Kidney (tissue), 14 donors: ENCODE measurements around the gene OGFR. TPM values are rescaled to one million over a fixed set of nuclear protein-coding genes. Genes with fewer than 3 reads are reported as not detected.

Experiments
- DNase-seq, 5 donors: peaks; one replicate each; pipeline ENCODE4 v3.0.0-alpha.2; 2013 to 2020
- FAIRE-seq: peaks from 2 replicates; lab custom pipeline; 2012; peaks lifted over from hg19 to GRCh38; lab: Jason Lieb, UNC
- H3K27ac ChIP-seq, 2 donors: one replicate each; pipeline ENCODE4 v1.7.0; 2013; ENCODE audit warnings: low read depth in 2 of 2, low read length in 2 of 2, inconsistent platforms in 1 of 2
- H3K27me3 ChIP-seq: one replicate; pipeline ENCODE4 v1.7.1; 2013; ENCODE audit warnings: low read length, inconsistent platforms; ENCODE audit not compliant: control insufficient read depth, insufficient read depth
- H3K36me3 ChIP-seq, 3 donors: one replicate each; pipeline versions ENCODE4 v1.7.0 to v1.7.1; 2013; ENCODE audit warnings: low read length in 3 of 3, control low read depth in 1 of 3, inconsistent platforms in 1 of 3; ENCODE audit not compliant: insufficient read depth in 3 of 3, control insufficient read depth in 2 of 3
- H3K4me1 ChIP-seq, 3 donors: one replicate each; pipeline versions ENCODE4 v1.7.0 to v1.7.1; 2013; ENCODE audit warnings: low read length in 3 of 3, inconsistent platforms in 1 of 3, low read depth in 1 of 3; ENCODE audit not compliant: control insufficient read depth in 2 of 3, insufficient read depth in 2 of 3
- H3K4me3 ChIP-seq, 3 donors: one replicate each; pipeline versions ENCODE4 v1.7.0 to v1.8.1; 2013; ENCODE audit warnings: low read length in 3 of 3, control low read depth in 1 of 3, inconsistent platforms in 1 of 3
- H3K9ac ChIP-seq, 3 donors: one replicate each; pipeline versions ENCODE4 v1.7.0 to v1.7.1; 2013; ENCODE audit warnings: low read length in 3 of 3, control low read depth in 1 of 3, inconsistent platforms in 1 of 3
- H3K9me3 ChIP-seq, 3 donors: one replicate each; pipeline versions ENCODE4 v1.7.0 to v1.7.1; 2013; ENCODE audit warnings: low read length in 3 of 3, control low read depth in 1 of 3, inconsistent platforms in 1 of 3; ENCODE audit not compliant: control insufficient read depth in 2 of 3, insufficient read depth in 1 of 3
- intact Hi-C: fragments of 100-400 bp; cut with DNase I; formaldehyde crosslinking; loops from one replicate; pipeline ENCODE4 v1.11.1; 2022
- polyA plus RNA-seq: library from polyadenylated mRNA; stranded (reverse); fragments of 350-450 nt; fragmentation: Illumina TruSeq; extraction: RNeasy Lipid Tissue Mini Kit (QIAGEN cat#74804); gene quantifications from one replicate; pipeline ENCODE4 v1.2.3, GENCODE V29; 2014; ENCODE audit warnings: low read depth, low replicate concordance; ENCODE audit not compliant: insufficient read depth
- total RNA-seq: library from RNA; stranded (reverse); fragmentation: NEBNext Ultra II Directional; extraction: Animal tissue kit (Norgen Biotek cat#: 25700); gene quantifications from one replicate; pipeline ENCODE4 v1.2.1, GENCODE V29; 2021
- TF ChIP-seq, protein P1 (sequence below): IDR thresholded peaks from 3 replicates; pipeline ENCODE4 v1.5.1; 2012; ENCODE audit warnings: mild to moderate bottlenecking, moderate library complexity, borderline replicate concordance; ENCODE audit not compliant: insufficient read depth; ENCODE audit errors: extremely low read depth
- donor health status: control.
- donor health status: control.
- donor health status: control.
- donor health status: control.
- donor health status: control.
- donor health status: DM: yes; HTN: yes; CAD: no.
- donor health status: Normal renal cell carcinoma (clear cell type).

OGFR gene
- total and polyA plus RNA-seq, 2 donors from 2014 or later, result 33.7 to 46.8 TPM

DNA sequence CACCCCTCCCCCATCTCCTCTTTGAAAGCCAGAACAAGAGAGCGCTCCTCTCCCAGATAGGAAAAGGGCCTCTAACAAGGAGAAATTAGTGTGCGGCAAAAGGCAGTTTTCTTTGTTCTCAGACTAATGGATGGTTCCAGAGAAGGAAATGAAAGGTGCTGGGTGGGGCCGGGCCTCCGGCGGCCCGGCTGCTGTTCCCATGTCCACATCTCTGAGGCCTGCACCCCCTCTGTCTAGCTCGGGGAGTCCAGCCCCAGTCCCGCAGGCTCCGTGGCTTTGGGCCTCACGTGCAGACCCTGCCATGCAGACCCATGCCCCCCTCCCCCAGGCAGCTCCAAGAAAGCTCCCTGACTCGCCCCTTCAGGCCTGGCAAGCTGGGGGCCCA, 44.2 kb upstream of the OGFR start:
- H3K36me3 ChIP-seq, result no peaks in the 10 kb centered on the region
- intact Hi-C loops, result no loop called here
- DNase-seq, result peak in 1 of 5 donors; percentile 43
- H3K27ac ChIP-seq, result no peak overlapping the region
- TF ChIP-seq, protein P1, sequence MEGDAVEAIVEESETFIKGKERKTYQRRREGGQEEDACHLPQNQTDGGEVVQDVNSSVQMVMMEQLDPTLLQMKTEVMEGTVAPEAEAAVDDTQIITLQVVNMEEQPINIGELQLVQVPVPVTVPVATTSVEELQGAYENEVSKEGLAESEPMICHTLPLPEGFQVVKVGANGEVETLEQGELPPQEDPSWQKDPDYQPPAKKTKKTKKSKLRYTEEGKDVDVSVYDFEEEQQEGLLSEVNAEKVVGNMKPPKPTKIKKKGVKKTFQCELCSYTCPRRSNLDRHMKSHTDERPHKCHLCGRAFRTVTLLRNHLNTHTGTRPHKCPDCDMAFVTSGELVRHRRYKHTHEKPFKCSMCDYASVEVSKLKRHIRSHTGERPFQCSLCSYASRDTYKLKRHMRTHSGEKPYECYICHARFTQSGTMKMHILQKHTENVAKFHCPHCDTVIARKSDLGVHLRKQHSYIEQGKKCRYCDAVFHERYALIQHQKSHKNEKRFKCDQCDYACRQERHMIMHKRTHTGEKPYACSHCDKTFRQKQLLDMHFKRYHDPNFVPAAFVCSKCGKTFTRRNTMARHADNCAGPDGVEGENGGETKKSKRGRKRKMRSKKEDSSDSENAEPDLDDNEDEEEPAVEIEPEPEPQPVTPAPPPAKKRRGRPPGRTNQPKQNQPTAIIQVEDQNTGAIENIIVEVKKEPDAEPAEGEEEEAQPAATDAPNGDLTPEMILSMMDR, result no peak
- no peaks in the 10 kb centered on the region for H3K27me3 ChIP-seq
- H3K9ac ChIP-seq, result no peak overlapping the region
- H3K4me3 ChIP-seq, result no peak overlapping the region
- H3K4me1 ChIP-seq, result peaks cover 0 to 2% (median 0%) of the 10 kb centered on the region in 3 donors
- FAIRE-seq, result no peak
- H3K9me3 ChIP-seq, result peaks cover 0 to 3% (median 0%) of the 10 kb centered on the region in 3 donors

DNA sequence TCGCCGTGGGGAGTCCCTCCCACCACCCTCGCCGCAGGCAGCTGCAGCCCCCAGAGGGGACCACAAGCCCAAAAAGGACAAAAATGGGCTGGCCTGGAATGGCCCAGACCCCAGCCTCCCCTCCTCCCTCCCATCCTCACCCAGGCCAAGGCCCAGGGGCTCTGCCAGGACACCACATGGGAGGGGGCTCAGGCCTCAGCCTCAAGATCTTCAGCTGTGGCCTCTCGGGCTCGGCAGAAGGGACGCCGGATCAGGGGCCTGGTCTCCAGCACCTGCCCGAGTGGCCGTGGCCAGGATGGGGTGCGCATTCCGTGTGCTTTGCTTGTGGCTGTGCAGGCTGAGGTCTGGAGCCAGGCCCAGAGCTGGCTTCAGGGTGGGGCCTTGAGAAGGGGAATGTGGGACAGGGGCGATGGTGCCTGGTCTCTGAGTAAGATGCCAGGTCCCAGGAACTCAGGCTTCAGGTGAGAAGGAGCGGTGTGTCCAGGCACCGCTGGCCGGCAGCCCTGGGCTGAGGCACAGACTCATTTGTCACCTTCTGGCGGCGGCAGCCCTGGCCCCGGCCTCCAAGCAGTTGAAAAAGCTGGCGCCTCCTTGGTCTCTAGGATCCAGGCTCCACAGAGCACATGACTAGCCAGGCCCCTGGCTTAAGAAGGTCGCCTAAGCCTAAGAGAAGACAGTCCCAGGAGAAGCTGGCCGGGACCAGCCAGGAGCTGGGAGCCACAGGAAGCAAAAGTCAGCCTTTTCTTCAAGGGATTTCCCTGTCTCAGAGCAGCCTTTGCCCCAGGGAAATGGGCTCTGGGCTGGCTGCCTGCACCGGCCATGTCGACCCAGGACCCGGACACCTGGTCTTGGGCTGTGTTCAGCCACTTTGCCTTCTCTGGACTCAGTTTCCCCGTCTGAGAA, 43.5 kb upstream of the OGFR start:
- DNase-seq (peak in 2 of 5 donors; percentile 18 to 60), FAIRE-seq (no peak)
- H3K36me3 ChIP-seq, result no peaks in the 10 kb centered on the region
- intact Hi-C loops, result no loop called here
- no peaks in the 10 kb centered on the region for H3K27me3 ChIP-seq
- no peak overlapping the region for H3K9ac ChIP-seq
- H3K9me3 ChIP-seq, result peaks cover 0 to 3% (median 0%) of the 10 kb centered on the region in 3 donors
- H3K27ac ChIP-seq, result no peak overlapping the region
- H3K4me3 ChIP-seq, result no peak overlapping the region
- H3K4me1 ChIP-seq, result peaks cover 0 to 5% (median 2%) of the 10 kb centered on the region in 3 donors
- TF ChIP-seq, protein P1, result no peak

DNA sequence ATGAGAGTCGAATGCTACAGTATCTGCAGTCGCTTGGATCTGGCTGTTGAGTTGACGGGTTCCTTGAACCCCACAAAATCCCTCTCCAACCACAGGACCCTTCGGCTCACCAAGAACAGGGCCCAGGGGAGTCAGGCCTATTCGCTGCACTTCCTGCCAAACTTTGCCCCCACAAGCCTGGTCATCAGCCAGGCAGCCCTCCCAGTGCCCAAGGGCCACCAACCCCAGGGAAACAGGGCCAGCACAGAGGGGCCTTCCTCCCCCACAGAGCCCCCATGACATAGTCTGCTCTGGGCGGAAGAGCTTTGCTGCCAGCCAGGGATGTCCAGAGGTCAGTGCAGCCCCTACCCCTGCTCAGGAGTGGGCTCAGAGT, 42.9 kb upstream of the OGFR start:
- Histone ChIP-seq H3K36me3 (no peaks in the 10 kb centered on the region), H3K27me3 (no peaks in the 10 kb centered on the region), H3K27ac (no peak overlapping the region), H3K4me1 (peaks cover 0 to 5% (median 1%) of the 10 kb centered on the region in 3 donors), H3K9me3 (peaks cover 0 to 3% (median 0%) of the 10 kb centered on the region in 3 donors), H3K4me3 (no peak overlapping the region), H3K9ac (no peak overlapping the region)
- TF ChIP-seq, protein P1, result no peak
- FAIRE-seq (no peak), DNase-seq (peak in 1 of 5 donors; percentile 23)
- intact Hi-C loops, result no loop called here
